HG02678 (cell line): ENCODE measurements around the gene FPR3.
"Not testable (repeated sequence)": the region's sequence is repeated elsewhere in the genome, so short reads cannot be mapped to it uniquely, and the experiment has no call there.

Experiments
- ATAC-seq: cut with Tn5 transposase; IDR thresholded peaks from one replicate; pipeline ENCODE4 v1.9.1; 2021; ENCODE audit warnings: mild to moderate bottlenecking, moderate library complexity; ENCODE audit not compliant: unreplicated experiment

FPR3 gene

DNA sequence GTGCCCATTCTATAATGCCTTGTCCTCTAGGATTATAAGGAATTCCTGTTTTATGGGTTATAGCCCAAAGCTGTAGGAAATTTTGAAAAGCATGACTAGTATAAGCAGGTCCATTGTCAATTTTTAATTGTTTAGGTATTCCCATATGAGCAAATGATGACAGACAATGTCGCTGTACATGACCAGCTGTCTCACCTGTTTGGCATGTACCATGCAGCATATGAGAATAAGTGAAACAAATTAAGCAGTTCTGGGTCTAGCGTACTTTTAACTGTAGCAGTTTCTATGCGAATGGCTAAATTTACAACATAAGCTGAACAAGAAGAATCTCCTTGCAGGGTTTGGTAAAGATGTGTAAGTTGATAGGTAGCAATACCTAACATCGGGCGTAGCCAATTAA lies 11.6 kb downstream of the FPR3 start:
- not testable (repeated sequence) for ATAC-seq

- ATAC-seq = no peak
Measured at GRCh38 chr19:51807111-51807701, 12.2 kb downstream of the FPR3 start.

DNA sequence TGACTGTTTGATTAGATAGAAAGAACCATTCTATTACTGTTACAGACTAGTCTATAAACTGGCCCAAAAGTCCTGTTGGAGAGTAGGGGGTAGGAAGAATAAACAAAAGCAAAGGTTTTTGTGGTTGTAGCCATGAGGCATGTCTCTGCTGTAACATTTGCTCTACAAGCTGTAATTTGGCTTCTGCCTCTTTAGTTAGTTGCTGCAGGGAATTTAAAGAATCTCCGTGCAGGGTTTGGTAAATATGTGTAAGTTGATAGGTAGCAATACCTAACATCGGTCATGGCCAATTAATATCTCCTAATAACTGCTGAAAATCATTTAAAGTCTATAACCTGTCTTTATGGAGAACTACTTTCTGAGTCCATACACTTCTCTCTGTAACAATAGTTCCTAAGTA lies 13.0 kb downstream of the FPR3 start:
- no peak for ATAC-seq

GRCh38 chr19:51808333-51808986 lies 13.5 kb downstream of the FPR3 start:
- ATAC-seq = no peak

DNA sequence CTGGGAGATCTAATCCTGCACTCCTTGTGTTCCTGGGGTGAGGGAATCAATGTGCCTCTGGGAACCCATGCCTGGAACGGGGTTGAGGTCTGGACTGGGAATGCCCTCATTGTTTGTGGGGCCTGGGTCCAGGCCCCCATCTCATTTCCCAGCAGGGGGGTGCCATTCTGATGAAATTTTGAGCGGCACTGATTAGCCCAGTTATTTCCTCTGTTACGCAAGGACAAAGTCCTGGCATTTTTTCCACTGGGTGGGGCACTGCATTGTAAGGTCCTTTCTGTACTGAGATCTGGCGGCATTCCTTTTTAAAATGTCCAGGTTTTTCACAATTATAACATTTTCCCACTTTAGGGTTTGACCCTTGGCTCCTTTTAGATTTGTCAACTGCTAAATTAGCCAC lies 14.8 kb downstream of the FPR3 start:
- no peak for ATAC-seq

GRCh38 chr19:51810223-51810622 lies 15.3 kb downstream of the FPR3 start:
- ATAC-seq = no peak

GRCh38 chr19:51811344-51811743 lies 16.4 kb downstream of the FPR3 start:
- no peak for ATAC-seq

DNA sequence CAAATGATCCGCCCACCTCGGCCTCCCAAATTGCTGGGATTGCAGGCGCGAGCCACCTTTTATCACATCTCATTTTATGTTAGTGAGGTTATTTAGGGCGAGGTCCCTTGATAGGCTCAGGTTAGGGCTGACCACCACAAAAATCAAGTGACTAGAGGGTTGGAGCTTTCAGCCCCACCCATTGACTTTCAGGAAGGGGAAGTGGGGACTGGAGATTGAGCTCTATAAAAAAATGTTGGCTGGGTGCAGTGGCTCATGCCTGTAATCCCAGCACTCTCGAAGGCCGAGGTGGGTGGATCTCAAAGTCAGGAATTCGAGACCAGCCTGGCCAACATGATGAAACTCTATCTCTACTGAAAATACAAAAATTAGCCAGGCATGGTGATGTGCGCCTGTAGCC lies 20.1 kb downstream of the FPR3 start:
- no peak for ATAC-seq

DNA sequence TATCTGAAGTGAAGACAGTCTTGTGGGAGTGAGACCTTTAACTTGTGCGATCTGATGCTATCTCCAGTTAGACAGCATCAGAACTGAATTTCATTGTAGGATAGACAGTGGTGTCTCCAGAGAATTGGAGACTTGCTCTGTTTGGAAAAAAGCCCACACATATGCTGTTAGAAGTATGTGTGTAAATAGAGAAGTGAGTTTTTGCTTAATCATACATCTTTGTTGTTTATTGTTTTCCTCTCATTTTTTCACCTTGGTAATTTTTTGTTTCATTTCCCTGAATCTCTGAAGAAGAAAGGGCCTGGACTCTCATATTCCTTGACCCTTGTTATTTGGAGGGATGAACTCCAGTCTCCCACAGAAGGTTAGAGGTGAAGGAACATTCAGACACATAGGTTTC lies 21.8 kb downstream of the FPR3 start:
- no peak for ATAC-seq

DNA sequence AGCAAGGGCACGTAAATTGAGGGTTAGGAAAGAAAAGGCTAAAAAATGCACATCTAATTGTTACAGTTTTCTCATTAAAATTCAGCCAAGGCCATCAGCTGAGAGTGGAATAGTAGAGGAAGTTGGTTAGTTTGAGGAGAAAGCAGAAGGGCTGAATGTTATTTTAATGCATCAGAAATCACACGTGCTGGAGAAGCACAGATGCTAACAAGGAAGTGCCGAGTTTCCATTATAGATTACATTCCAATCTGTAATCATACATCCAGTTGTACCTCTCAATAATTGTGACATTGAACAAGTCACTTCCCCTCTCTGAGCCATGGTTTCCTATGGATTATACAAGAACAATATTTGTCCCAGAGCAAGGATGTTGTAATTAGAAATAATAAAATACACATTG lies 25.1 kb downstream of the FPR3 start:
- ATAC-seq = no peak

DNA sequence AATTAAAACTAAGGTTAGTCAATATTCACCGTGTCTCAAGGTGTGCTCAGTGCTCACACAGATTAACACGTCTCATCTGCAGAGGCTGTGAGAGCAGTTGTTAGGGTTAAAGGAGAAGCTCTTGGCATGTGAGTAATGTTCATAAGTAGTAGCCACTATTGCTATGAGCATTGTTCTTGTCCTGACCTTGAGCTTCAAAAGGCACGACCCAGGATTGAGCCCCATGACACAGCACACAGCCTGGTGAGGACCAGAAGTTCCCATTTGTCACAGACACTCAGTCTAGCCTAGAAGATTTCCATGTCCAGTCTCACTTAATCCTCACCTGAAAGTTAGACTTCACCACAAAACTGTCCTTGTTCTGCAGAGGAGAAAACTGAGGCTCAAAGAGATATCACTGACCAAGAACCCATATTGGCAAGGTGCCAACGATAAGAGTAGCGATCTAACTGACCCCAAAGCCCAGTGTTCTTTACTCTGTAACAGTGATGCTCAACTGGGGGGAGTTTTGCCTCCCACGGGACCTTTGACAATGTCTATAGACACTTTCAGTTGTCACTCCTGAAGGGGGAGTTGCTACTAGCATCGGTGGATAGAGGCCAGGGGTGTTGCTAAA lies 26.0 kb downstream of the FPR3 start:
- no peak for ATAC-seq

DNA sequence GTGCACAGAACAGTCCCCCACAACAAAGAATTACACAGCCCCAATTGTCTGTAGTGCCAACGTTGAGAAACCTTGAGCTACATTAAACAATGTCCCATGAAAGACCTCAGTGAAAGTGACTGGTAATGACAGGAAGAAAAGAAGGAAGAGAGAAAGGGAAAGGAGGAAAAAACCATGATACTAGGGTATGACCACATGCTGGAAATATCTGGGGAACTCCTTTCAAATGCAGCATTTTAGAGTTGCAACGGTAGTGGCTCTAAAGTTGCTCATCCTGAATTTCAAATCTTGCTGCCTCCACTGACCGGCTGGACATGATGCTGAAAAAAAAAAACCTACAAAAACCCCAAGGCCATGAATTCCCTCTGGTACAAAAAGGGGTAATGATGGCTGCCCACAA lies 26.5 kb downstream of the FPR3 start:
- ATAC-seq = no peak

- no peak for ATAC-seq
Measured at GRCh38 chr19:51821921-51822320, 27.0 kb downstream of the FPR3 start.

GRCh38 chr19:51822325-51822724 lies 27.4 kb downstream of the FPR3 start:
- ATAC-seq = no peak

DNA sequence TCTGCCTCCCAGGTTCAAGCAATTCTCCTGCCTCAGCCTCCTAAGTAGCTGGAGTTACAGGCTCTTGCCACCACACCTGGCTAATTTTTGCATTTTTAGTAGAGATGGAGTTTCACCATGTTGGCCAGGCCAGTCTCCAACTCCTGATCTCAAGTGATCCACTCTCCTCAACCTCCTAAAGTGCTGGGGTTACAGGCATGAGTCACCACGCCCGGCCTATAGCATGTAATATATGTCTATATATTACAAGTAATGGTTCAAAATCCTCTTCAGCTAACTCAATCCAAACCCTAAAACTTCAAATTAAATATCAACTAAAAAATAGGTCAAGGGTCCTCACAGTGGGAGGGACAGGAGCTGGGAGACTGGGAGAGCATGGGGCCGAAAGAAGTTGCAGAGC lies 28.0 kb downstream of the FPR3 start:
- no peak for ATAC-seq

- no peak for ATAC-seq
Measured at GRCh38 chr19:51824281-51825005, 29.5 kb downstream of the FPR3 start.

DNA sequence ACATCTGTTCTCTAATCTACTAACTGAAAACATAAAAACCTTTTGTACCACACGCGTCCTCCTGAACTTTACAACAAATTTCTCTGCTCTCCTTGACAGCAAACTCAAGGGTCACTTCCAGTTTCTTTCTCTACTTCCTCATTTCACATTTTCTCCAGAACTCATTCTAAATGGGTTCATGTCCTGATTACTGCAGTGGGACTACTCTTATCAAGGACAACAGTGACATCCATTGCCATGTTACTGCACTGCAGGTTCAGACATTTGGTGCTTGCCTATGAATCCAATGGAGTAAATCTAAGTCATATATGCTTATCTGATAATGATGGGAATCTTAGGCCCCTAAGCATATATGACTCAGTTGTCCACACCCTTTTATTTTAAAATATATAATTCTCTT lies 35.3 kb downstream of the FPR3 start:
- ATAC-seq = no peak

- no peak for ATAC-seq
Measured at GRCh38 chr19:51837145-51837544, 42.2 kb downstream of the FPR3 start.

GRCh38 chr19:51861870-51862622 lies 67.1 kb downstream of the FPR3 start:
- ATAC-seq = no peak

DNA sequence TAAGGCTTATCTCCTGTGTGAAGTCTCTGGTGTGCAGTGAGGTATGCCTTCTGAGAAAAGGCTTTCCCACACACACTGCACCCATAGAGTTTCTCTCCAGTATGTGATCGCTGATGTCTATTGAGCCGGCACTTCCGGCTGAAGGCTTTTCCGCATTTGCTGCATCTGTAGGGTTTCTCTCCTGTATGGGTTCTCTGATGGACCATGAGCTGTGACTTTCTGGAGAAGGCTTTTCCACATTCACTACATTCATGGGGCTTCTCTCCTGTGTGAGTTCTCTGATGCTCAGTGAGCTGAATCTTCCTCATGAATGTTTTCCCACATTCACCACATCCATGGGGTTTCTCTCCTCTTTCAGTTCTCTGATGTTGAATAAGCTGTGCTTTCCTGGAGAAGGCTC lies 78.1 kb downstream of the FPR3 start:
- no peak for ATAC-seq
